T-helper 2 cell treated with Interferon-gamma antibody and Interleukin-4, amounts not matched to agents 5 μg/mL and 100 μg/mL, for 36 hours (primary cell): ENCODE measurements around the gene PTPRD.

Source experiments
- DNase-seq: peaks from one replicate; pipeline ENCODE4 v3.0.0; 2021; ENCODE audit warnings: low spot score
- H3K27ac Mint-ChIP-seq: one replicate; pipeline ENCODE4 v1.8.0; 2021; ENCODE audit warnings: mild to moderate bottlenecking, mixed read lengths
- H3K27me3 Mint-ChIP-seq: one replicate; pipeline ENCODE4 v1.8.0; 2021; ENCODE audit warnings: low read depth, mixed read lengths
- H3K36me3 Mint-ChIP-seq: one replicate; pipeline ENCODE4 v1.8.0; 2021; ENCODE audit warnings: low read depth, mixed read lengths
- H3K4me1 Mint-ChIP-seq: one replicate; pipeline ENCODE4 v1.8.0; 2021; ENCODE audit warnings: low read depth, mixed read lengths
- H3K4me3 Mint-ChIP-seq: one replicate; pipeline ENCODE4 v1.8.0; 2022; ENCODE audit warnings: mild to moderate bottlenecking, moderate library complexity, mixed read lengths
- H3K9me3 Mint-ChIP-seq: one replicate; pipeline ENCODE4 v1.8.0; 2021; ENCODE audit warnings: mixed read lengths

The PTPRD gene

DNA sequence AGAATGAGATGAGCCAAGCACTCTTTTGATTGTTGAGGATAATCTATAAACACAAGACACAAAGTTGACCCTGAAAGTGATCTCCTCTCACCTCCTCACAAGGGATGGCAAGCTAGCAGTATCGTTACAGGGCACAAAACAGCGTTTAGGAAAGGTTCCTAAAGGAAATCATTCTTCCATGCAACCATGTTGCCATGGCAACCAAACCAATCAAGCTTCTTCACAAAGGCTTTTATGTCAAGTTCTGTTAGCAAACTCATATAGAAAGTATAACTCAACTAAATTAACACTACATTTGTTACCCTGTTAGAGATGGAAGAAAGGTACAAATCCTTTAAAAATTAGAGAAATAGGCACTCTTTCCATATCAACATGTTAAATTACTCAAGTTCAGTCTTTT is 1796.4 kb downstream of the PTPRD start:
- no peaks in the 10 kb centered on the region for H3K36me3 Mint-ChIP-seq
- H3K27me3 Mint-ChIP-seq = no peaks in the 10 kb centered on the region
- H3K27ac Mint-ChIP-seq = no peak overlapping the region
- no peak overlapping the region for H3K4me3 Mint-ChIP-seq
- no peaks in the 10 kb centered on the region for H3K4me1 Mint-ChIP-seq
- no peak for DNase-seq
- no peaks in the 10 kb centered on the region for H3K9me3 Mint-ChIP-seq

DNA sequence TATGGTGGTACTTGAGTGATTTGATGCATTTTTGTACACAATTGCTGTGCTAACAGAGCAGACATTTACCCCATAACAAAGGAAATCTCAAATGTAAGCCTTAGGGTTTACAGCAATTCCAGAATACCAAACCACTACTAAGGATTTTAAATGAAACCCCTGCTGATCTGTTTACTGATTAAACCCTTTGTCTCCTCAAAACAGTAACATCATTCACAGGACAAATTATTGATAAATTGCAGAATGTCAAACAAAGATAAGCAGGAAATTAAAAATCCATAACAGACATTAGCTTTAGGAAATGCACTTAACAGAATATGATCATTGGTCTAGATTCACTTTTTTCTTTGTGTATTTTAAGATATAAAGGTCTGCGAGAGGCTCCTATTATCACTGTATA is 1796.9 kb downstream of the PTPRD start:
- Mint-ChIP-seq H3K27ac (no peak overlapping the region), H3K4me1 (no peaks in the 10 kb centered on the region), H3K27me3 (no peaks in the 10 kb centered on the region), H3K9me3 (no peaks in the 10 kb centered on the region), H3K36me3 (no peaks in the 10 kb centered on the region), H3K4me3 (no peak overlapping the region)
- no peak for DNase-seq

DNA sequence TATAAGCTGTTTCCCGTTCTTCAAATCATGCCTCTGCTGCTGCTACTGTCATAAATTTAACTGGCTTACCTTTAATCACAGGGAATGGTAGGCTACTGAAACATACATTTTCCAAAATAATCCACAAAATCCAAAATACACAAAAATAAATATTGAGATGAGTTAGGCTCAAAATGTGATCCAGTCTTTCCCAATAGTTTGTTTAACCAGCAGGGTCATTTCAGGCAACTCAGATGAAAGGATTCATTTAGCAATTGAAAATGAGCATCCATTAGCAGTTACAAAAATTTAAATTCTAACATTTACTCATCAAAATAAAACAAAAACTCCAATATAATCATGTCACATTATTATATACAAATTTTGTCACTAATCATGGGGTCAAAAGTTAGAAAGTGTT is 1797.6 kb downstream of the PTPRD start:
- Mint-ChIP-seq H3K36me3 (no peaks in the 10 kb centered on the region), H3K4me3 (no peak overlapping the region), H3K27ac (no peak overlapping the region)

DNA sequence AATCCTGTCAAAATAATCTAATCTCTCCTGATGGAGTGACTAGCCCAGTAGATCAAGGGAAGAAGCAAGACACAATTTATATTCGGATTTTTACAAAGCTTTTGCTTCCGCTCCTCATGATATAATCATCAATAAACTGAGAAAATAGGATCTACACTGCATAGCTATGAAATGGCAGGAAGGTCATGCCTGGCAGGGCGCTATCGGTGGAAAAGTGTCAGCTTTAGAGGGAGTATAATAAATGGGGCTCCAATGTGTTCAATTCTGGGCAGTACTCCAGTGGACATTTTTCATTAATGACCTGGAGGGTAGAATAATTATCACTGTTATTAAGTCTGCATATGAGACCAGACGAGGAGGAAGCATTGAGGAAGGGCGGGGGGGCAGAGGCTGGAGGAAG is 1799.9 kb downstream of the PTPRD start:
- H3K27ac Mint-ChIP-seq = no peak overlapping the region
- no peaks in the 10 kb centered on the region for H3K27me3 Mint-ChIP-seq
- no peak overlapping the region for H3K4me3 Mint-ChIP-seq
- no peaks in the 10 kb centered on the region for H3K4me1 Mint-ChIP-seq
- no peak for DNase-seq
- H3K36me3 Mint-ChIP-seq = no peaks in the 10 kb centered on the region
- H3K9me3 Mint-ChIP-seq = no peaks in the 10 kb centered on the region

More for the DNA sequence above, 1797.6 kb downstream of the PTPRD start:
- no peaks in the 10 kb centered on the region for H3K27me3 Mint-ChIP-seq
- no peaks in the 10 kb centered on the region for H3K9me3 Mint-ChIP-seq
- no peak for DNase-seq
- H3K4me1 Mint-ChIP-seq = no peaks in the 10 kb centered on the region

DNA sequence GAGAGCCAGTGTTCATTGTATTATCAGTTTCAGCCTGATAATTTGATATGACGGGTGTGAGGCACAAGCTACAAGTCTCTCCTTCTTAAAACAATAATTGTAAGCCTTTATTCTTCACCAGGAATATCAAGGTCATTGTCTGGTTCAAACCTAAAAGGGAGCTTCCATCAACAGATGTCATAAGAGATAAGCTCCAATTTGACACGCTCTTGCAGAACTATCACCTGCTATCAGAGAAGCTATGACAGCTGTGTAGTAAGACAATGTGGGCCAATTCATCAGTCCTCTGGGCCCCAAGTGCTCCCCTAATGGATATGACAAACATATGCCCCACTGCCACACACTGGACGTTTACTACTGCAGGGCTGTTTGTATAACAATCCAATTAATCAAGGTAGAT is 1803.1 kb downstream of the PTPRD start:
- Mint-ChIP-seq H3K4me1 (no peaks in the 10 kb centered on the region), H3K4me3 (no peak overlapping the region), H3K36me3 (no peaks in the 10 kb centered on the region), H3K9me3 (no peaks in the 10 kb centered on the region), H3K27ac (no peak overlapping the region), H3K27me3 (no peaks in the 10 kb centered on the region)
- no peak for DNase-seq

DNA sequence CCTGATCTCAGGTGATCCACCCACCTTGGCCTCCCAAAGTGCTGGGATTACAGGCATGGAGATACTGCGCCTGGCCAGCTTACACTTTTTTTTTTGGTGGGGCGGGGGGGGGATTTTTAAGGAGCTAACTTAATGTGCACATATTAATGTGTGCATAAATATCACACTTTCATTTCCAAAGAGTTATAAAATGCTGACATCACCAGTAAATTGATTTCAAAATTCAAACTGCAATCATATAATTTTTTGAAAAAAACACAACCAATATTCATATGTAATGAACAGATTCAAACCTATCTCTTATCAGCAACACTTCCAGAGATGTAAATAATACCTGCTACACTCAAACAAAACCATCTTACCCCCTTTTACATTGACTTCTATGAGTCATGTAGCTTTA is 1806.7 kb downstream of the PTPRD start:
- H3K27ac Mint-ChIP-seq = no peak overlapping the region
- DNase-seq = no peak
- H3K4me1 Mint-ChIP-seq = no peaks in the 10 kb centered on the region
- no peak overlapping the region for H3K4me3 Mint-ChIP-seq
- no peaks in the 10 kb centered on the region for H3K36me3 Mint-ChIP-seq
- H3K9me3 Mint-ChIP-seq = no peaks in the 10 kb centered on the region
- no peaks in the 10 kb centered on the region for H3K27me3 Mint-ChIP-seq

DNA sequence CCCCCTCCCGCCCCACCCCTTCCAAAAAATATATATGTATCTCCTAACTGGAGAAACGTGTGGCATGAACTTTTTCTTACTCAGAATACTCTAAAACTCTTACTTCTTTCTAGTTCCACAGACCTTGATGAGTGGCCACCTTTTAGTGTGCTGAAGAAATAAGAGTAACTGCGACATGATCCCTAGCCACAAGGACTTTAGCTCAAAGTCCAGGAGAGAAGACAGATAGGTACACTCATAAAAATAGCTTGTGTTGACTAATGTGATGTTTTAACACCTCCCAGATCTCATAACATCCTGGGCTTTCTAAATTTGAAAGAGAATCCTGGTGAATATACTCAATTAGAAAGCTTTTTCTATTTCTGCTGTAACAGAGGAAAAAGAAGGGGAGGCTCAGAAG is 1808.2 kb downstream of the PTPRD start:
- H3K27ac Mint-ChIP-seq = no peak overlapping the region
- no peaks in the 10 kb centered on the region for H3K27me3 Mint-ChIP-seq
- H3K36me3 Mint-ChIP-seq = no peaks in the 10 kb centered on the region
- no peaks in the 10 kb centered on the region for H3K4me1 Mint-ChIP-seq
- H3K9me3 Mint-ChIP-seq = no peaks in the 10 kb centered on the region
- no peak for DNase-seq
- H3K4me3 Mint-ChIP-seq = no peak overlapping the region

DNA sequence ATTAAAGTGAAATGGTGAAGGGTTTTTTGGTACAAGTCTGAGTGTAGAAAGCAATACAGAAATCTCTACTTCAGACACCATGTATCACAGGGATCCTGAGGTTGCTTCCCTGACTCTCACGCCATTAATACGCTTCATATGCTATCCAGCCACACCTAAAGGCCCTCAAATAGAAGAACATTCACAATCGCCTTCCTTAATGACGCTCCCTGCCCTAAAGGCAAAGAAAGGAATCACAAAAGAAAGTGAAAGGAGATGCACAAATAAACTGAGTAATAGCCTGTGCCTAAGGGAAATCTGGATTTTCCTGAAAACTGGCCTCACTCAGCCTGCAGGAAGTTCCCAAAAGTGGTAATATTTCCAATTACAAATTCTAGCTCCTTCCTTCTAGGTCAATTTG is 1810.6 kb downstream of the PTPRD start:
- Mint-ChIP-seq H3K4me3 (no peak overlapping the region), H3K4me1 (no peaks in the 10 kb centered on the region), H3K9me3 (no peaks in the 10 kb centered on the region), H3K27ac (no peak overlapping the region), H3K27me3 (no peaks in the 10 kb centered on the region), H3K36me3 (no peaks in the 10 kb centered on the region)
- DNase-seq = no peak

DNA sequence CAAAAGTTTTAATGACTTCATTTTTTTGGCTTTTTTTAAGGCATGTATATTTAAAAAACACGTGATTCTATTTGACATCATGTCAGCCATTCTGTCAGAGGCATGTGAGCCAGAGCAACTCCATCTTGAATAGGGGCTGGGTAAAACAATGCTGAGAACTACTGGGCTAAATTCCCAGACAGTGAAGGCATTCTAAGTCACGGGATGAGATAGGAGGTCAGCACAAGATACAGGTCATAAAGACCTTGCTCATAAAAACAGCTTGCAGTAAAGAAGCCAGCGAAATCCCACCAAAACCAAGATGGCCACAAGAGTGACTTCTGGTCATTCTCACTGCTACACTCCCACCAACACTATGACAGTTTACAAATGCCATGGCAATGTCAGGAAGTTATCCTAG is 1812.6 kb downstream of the PTPRD start:
- no peaks in the 10 kb centered on the region for H3K36me3 Mint-ChIP-seq
- H3K27ac Mint-ChIP-seq = no peak overlapping the region
- H3K4me1 Mint-ChIP-seq = no peaks in the 10 kb centered on the region
- no peaks in the 10 kb centered on the region for H3K9me3 Mint-ChIP-seq
- no peaks in the 10 kb centered on the region for H3K27me3 Mint-ChIP-seq
- no peak overlapping the region for H3K4me3 Mint-ChIP-seq
- DNase-seq = no peak

DNA sequence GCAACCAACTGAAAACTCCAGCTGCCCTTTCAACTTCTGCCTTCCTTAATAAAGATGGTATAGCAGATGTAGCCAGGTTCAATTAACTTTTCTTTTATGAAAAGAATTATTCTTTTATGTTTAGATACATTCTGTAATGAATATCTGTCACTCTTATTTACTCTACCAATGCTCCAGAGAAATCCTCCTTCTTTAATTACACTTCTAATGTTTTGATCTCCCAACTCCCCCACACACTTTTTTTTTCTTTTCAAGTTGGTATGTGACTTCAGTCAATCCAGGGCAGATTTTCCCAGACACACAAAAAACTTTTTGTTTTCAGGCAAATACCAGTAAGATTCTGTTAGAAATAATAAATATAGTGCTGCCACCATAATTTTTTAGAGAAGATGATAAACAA is 1813.2 kb downstream of the PTPRD start:
- Mint-ChIP-seq H3K9me3 (no peaks in the 10 kb centered on the region), H3K27me3 (no peaks in the 10 kb centered on the region), H3K27ac (no peak overlapping the region), H3K36me3 (no peaks in the 10 kb centered on the region), H3K4me3 (no peak overlapping the region), H3K4me1 (no peaks in the 10 kb centered on the region)
- no peak for DNase-seq

DNA sequence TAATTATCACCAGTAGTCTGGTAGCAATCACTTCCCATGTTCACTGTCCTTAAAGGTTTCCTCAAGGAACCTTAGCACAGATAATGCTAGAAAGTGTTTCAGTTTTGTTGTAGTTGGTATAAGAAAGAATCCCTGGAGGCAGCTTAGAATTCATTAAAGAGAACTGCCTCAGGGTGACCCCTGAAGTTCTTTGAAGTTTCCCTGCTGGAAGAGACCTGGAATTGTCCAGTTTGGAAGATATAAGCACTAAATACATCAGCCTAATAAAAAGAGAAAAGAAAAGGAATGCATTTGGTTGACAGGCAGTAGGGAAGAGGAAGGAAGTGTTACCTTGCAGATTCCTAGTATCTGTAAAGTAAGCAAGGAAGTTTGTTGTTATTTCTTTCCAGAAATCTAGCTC is 1813.6 kb downstream of the PTPRD start:
- Mint-ChIP-seq H3K4me3 (no peak overlapping the region), H3K4me1 (no peaks in the 10 kb centered on the region), H3K9me3 (no peaks in the 10 kb centered on the region), H3K27ac (no peak overlapping the region), H3K36me3 (no peaks in the 10 kb centered on the region), H3K27me3 (no peaks in the 10 kb centered on the region)
- DNase-seq = no peak

DNA sequence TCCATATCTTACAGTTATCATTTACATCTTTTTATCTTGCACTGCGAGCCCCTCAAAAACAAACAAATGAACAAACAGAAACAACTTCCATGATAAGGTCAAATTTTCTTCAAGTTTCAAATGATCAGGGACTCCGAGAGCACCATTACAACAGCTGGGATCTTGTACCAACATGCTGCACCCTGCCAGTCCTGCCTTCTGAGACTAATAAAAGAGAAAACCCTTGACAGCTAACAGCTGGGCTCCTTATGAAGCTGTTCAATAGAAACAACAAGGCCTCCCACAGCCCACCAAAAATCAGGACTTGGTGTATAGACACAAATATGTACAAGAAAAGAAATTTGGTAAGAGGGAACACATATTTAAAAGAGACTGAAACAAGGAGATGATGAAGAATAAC is 1828.0 kb downstream of the PTPRD start:
- Mint-ChIP-seq H3K4me3 (no peak overlapping the region), H3K27me3 (no peaks in the 10 kb centered on the region)
- no peak for DNase-seq

DNA sequence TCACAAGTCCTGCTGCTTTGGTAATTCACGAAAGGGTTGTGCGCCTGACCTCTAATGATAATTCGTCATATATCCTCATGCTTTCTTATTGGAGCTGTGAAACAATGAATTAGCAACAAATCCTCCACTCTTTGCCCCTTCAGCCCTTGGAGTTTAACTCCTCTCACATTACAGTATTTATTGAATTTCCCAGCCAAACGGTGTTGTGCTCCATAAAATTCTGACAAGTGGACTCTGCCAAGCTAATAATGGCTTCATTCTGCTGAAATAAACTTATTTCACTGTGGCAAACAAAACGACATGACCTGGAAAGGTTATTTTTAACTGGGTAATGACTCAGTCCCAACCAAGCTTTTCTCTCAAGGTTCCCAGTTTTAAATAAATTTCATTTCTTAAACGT is 1828.9 kb downstream of the PTPRD start:
- Mint-ChIP-seq H3K36me3 (no peaks in the 10 kb centered on the region), H3K9me3 (no peaks in the 10 kb centered on the region), H3K27ac (no peak overlapping the region), H3K4me1 (no peaks in the 10 kb centered on the region), H3K27me3 (no peaks in the 10 kb centered on the region), H3K4me3 (no peak overlapping the region)
- no peak for DNase-seq

More for the DNA sequence above, 1828.0 kb downstream of the PTPRD start:
- no peak overlapping the region for H3K27ac Mint-ChIP-seq
- H3K4me1 Mint-ChIP-seq = no peaks in the 10 kb centered on the region
- H3K36me3 Mint-ChIP-seq = no peaks in the 10 kb centered on the region
- H3K9me3 Mint-ChIP-seq = no peaks in the 10 kb centered on the region

DNA sequence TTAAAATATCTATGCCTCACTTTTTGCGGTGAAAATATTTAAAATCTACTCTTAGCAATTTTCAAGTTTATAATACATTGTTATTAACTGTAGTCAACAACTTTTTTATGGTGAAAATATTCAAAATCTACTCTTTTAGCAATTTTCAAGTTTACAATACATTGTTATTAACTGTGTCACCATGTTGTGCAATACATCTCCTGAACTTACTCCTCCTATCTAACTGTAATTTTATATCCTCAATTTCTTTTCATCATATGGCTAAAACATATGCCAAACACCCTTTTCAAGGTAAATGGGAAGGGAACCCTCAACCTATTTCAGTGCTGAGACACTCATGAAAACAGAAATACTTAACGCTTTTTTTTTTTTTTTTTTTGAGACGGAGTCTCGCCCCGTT is 1830.6 kb downstream of the PTPRD start:
- Mint-ChIP-seq H3K36me3 (no peaks in the 10 kb centered on the region), H3K9me3 (no peaks in the 10 kb centered on the region), H3K27me3 (no peaks in the 10 kb centered on the region), H3K27ac (no peak overlapping the region), H3K4me1 (no peaks in the 10 kb centered on the region), H3K4me3 (no peak overlapping the region)
- DNase-seq = no peak

DNA sequence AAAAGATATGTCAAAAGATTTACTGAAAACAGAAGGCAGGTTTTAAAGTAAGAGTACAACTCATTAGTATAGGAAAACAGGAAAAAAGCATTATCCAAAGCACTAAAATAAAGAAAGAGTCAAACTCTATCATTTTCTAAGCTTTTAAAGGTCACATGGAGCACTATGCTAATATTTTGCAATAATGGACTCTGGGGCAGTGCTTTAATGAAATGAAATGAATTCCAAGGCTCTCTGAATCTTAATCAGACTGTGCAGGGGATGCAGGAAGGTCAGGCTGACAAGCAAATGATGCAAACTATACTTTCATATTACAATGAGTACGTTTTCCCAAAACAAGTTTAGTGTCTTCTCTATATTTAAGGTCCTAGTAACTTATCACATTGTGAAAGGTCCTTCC is 1831.3 kb downstream of the PTPRD start:
- Mint-ChIP-seq H3K9me3 (no peaks in the 10 kb centered on the region), H3K4me1 (no peaks in the 10 kb centered on the region), H3K27ac (no peak overlapping the region), H3K27me3 (no peaks in the 10 kb centered on the region), H3K4me3 (no peak overlapping the region), H3K36me3 (no peaks in the 10 kb centered on the region)
- no peak for DNase-seq

DNA sequence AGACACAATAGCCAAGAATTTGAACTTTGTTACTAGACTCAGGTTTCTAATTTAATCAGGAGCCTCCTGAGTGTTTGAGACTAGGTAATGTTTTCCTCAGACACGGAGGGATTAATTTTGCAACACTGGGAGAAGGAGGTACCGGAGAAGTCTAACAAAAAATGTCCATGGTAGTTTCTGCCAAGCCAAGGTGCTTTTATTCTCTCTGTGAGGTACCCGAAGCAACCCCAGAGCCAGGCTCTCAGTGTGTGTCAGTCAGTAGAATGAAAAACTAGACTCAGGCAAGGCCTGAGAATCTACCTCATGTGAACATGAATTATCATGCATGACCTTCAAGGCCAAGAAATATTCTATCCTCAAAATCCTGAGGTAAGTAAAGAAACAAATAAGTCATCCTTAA is 1832.4 kb downstream of the PTPRD start:
- Mint-ChIP-seq H3K9me3 (no peaks in the 10 kb centered on the region), H3K27me3 (no peaks in the 10 kb centered on the region), H3K4me1 (no peaks in the 10 kb centered on the region), H3K36me3 (no peaks in the 10 kb centered on the region), H3K27ac (no peak overlapping the region), H3K4me3 (no peak overlapping the region)
- no peak for DNase-seq
